BJ (cell line): ENCODE results near the gene OPN1MW3. TPM values are rescaled to one million over a fixed set of nuclear protein-coding genes. Genes with fewer than 3 reads are reported as not detected.
"Not testable (repeated sequence)": the region's sequence is repeated elsewhere in the genome, so short reads cannot be mapped to it uniquely, and the experiment has no call there.

Experiments
- CTCF ChIA-PET: fragments of 350-600 bp; formaldehyde crosslinking; extraction: SDS; loops from one replicate; lab custom pipeline; 2021; ENCODE audit warnings: antibody characterized with exemption, inconsistent platforms; lab: Yijun Ruan, JAX
- POLR2A ChIA-PET: fragments of 300-600 bp; sonication (Branson Sonifier 250); formaldehyde crosslinking; extraction: SDS; loops from one replicate; lab custom pipeline; 2021; ENCODE audit warnings: antibody characterized with exemption; lab: Charles Lee
- DNase-seq: peaks from one replicate; pipeline ENCODE4 v3.0.0-alpha.2; 2011; ENCODE audit warnings: low read depth
- H3K27me3 ChIP-seq: 2 replicates; pipeline ENCODE4 v1.6.0; 2011; ENCODE audit warnings: low read length; ENCODE audit not compliant: control insufficient read depth, insufficient read depth
- H3K36me3 ChIP-seq: 2 replicates; pipeline ENCODE4 v1.5.1; 2011; ENCODE audit warnings: low read length; ENCODE audit not compliant: control insufficient read depth, insufficient read depth
- H3K4me3 ChIP-seq: 2 replicates; pipeline ENCODE4 v1.5.1; 2011; ENCODE audit warnings: low read depth, mild to moderate bottlenecking, control low read depth, low read length
- polyA minus RNA-seq: library from RNA; depleted of rRNA, polyadenylated mRNA; stranded (reverse); fragments of >200 nt; gene quantifications from 2 replicates; pipeline ENCODE4 v1.2.3, GENCODE V29; 2011; rRNA and poly(A)+ RNA removed
- polyA plus RNA-seq: library from polyadenylated mRNA; depleted of rRNA; stranded (reverse); fragments of >200 nt; gene quantifications from 2 replicates; pipeline ENCODE4 v1.2.3, GENCODE V29; 2011; rRNA removed

Gene OPN1MW3
- polyA plus RNA-seq = not detected in 2 replicates
- polyA minus RNA-seq = not detected in 2 replicates

- CTCF ChIA-PET, H3K4me3 ChIP-seq, H3K36me3 ChIP-seq, DNase-seq, POLR2A ChIA-PET, H3K27me3 ChIP-seq: not testable (repeated sequence)
These were observed at the start of gene OPN1MW3 for GRCh38 chrX:154257282-154257681. TSS of gene OPN1MW3 (plus strand) at chrX:154257582. CDS start at chrX:154257620, 38 bp downstream.

- DNase-seq, H3K27me3 ChIP-seq, H3K36me3 ChIP-seq, POLR2A ChIA-PET, H3K4me3 ChIP-seq, CTCF ChIA-PET: not testable (repeated sequence)
These were observed 47.5 kb upstream of the OPN1MW3 start for GRCh38 chrX:154209670-154210418.

GRCh38 chrX:154211057-154211456, 46.3 kb upstream of the OPN1MW3 start:
- H3K27me3 ChIP-seq, H3K4me3 ChIP-seq, CTCF ChIA-PET, DNase-seq, H3K36me3 ChIP-seq, POLR2A ChIA-PET: not testable (repeated sequence)

- POLR2A ChIA-PET, CTCF ChIA-PET, H3K27me3 ChIP-seq, H3K36me3 ChIP-seq, DNase-seq, H3K4me3 ChIP-seq: not testable (repeated sequence)
These were observed 45.9 kb upstream of the OPN1MW3 start for GRCh38 chrX:154211499-154211898.

- DNase-seq, H3K27me3 ChIP-seq, H3K4me3 ChIP-seq, H3K36me3 ChIP-seq, CTCF ChIA-PET, POLR2A ChIA-PET: not testable (repeated sequence)
These were observed 37.9 kb upstream of the OPN1MW3 start, which contains the start of gene OPN1MW2 for GRCh38 chrX:154219456-154219855. TSS of gene OPN1MW2 (plus strand) at chrX:154219756. CDS start at chrX:154219816, 60 bp downstream.

GRCh38 chrX:154225292-154225691, 32.1 kb upstream of the OPN1MW3 start:
- H3K27me3 ChIP-seq, H3K4me3 ChIP-seq, POLR2A ChIA-PET, DNase-seq, CTCF ChIA-PET, H3K36me3 ChIP-seq: not testable (repeated sequence)

GRCh38 chrX:154226706-154227105, 30.7 kb upstream of the OPN1MW3 start:
- H3K36me3 ChIP-seq, CTCF ChIA-PET, DNase-seq, H3K4me3 ChIP-seq, H3K27me3 ChIP-seq, POLR2A ChIA-PET: not testable (repeated sequence)

- CTCF ChIA-PET, H3K4me3 ChIP-seq, H3K27me3 ChIP-seq, POLR2A ChIA-PET, DNase-seq, H3K36me3 ChIP-seq: not testable (repeated sequence)
These were observed 25.9 kb upstream of the OPN1MW3 start for GRCh38 chrX:154231443-154231842.

GRCh38 chrX:154233620-154234019, 23.8 kb upstream of the OPN1MW3 start:
- H3K27me3 ChIP-seq, CTCF ChIA-PET, H3K36me3 ChIP-seq, DNase-seq, H3K4me3 ChIP-seq, POLR2A ChIA-PET: not testable (repeated sequence)

GRCh38 chrX:154238939-154239559, 18.3 kb upstream of the OPN1MW3 start:
- DNase-seq, H3K27me3 ChIP-seq, CTCF ChIA-PET, POLR2A ChIA-PET, H3K4me3 ChIP-seq, H3K36me3 ChIP-seq: not testable (repeated sequence)

- CTCF ChIA-PET, H3K36me3 ChIP-seq, POLR2A ChIA-PET, DNase-seq, H3K4me3 ChIP-seq, H3K27me3 ChIP-seq: not testable (repeated sequence)
These were observed 17.3 kb upstream of the OPN1MW3 start for GRCh38 chrX:154239982-154240503.

- POLR2A ChIA-PET, CTCF ChIA-PET, DNase-seq, H3K4me3 ChIP-seq, H3K36me3 ChIP-seq, H3K27me3 ChIP-seq: not testable (repeated sequence)
These were observed 9.9 kb upstream of the OPN1MW3 start for GRCh38 chrX:154247377-154248045.
